Activated CD8-positive, alpha-beta memory T cell treated with anti-CD3 and anti-CD28 coated beads, Interleukin-2, amount 50 U/mL, for 4 hours (primary cell): ENCODE results near the gene TSPAN9.

Experiments
- DNase-seq: peaks from one replicate; pipeline ENCODE4 v3.0.0-alpha.2; 2020

TSPAN9 gene

DNA sequence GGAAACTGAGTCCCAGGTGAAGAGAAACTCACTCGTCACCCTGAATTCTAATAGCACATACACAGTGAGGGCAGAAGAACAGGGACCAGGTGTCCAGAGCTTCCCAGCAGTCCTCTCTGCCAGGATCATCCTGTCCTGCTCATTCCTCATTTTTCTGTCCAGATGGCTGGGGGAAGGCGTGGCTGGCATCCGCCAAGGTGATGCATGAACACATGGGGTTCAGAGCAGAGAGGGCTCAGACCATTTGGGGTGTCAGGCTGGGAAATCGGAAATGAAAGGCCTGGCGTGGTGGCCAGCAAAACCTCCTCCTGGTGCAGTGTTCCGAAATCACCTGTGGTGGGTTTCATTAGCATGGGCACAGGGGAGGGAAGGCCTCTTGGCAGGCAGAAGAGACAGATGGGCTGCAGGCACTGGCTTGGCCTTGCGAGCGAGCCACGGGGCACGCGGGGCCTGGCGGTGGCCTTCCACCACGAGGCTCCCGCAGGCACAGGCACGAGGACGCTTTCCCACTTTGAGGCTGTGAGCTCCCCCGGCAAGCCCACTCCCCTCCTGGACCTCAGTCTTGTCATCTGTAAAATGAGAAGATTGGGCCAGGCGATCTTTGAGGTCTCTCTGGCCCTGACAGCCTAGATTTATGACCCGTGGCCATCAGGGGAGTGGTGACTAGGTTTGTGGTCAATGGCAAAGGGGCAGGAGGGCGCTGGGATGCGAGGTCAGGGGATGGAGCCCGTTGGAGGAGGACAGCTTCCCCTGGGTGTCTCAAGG lies 68.5 kb downstream of the TSPAN9 start:
- no peak for DNase-seq

DNA sequence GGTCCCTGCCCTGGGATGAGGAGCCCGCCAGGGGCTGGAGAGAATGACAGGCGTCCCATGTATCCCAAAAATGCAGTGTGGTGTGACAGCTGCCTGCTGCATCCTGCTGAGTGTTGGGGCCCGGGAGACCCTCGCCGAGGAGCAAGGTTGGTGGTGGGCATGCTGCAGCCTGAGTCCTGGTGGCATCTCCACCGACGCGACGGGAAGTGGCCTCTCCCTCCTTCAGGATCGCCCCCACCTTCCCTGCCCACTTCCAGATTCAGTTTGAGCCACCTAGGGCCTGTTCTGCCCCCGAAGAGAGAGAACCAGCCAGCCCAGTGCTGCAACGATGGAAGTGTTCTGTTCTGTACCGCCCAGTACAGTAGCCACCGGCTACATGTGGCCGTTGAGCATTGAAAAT lies 70.1 kb downstream of the TSPAN9 start:
- no peak for DNase-seq

DNA sequence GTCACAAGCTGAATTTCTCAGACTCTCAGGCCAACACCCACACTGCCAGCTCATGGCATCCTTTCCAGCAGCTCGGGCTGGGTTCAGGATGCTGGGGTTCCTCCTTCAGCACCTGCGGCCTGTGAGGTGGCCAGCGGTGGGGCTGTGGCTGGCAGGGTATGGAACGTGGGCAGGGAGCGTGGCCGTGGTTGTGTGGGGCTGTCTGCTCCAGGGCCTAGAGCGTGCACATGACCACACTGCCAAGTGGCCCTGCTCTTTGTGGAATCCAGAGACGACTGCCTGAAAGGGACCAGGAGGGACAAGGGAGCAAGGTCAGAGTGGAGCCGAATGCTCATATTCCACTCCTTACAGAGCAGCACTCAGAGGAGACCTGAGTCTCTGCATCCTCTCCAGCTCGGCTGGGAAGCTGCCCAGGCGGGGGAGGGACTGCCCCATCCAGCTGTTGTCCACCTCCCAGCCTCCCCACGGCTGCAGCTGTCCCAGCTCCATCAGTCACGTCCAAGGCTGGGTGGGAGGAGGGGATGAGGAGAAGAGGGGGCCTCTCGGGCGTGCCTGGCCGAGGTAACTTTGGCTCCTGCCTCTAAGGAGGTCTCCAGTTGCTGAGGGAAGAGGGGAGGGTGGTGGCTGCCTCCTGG lies 71.3 kb downstream of the TSPAN9 start:
- DNase-seq, result no peak

DNA sequence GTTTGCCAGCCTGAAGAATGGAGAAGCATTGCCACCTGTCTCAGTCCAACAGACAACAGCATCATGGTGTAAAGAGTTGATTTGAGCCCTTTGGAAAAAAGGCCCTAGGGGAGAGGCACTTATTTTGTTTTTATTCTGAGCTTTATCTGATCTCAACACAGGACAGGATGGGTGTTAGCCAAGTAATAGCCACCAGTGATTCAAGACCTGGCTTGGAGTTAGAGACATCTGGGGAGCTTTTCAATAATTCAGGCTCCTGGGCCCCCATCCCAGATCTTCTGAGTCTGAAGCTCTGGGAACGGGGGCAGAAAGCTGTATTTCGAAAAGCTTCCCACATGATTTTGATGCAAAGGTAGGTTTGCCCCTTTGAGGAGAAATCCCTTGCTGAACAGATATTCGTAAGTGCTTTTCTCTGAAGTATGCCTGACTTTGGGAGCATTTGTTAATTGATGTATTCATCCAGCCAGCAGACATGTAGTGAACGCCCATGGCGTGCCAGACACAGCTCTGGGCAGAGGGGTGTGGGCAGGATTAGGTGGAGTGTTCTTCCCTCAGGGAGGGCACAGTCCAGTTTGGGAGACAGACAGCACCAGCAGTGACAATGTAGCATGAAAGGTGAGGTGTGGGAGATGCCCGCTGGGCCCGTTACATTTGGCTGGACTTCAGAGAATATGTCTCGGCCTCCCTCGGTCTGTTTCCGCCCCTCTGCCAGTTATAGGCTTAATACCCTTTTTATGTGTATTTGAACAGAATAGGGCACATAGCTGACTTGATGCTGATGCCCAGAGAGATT lies 72.5 kb downstream of the TSPAN9 start:
- no peak for DNase-seq

DNA sequence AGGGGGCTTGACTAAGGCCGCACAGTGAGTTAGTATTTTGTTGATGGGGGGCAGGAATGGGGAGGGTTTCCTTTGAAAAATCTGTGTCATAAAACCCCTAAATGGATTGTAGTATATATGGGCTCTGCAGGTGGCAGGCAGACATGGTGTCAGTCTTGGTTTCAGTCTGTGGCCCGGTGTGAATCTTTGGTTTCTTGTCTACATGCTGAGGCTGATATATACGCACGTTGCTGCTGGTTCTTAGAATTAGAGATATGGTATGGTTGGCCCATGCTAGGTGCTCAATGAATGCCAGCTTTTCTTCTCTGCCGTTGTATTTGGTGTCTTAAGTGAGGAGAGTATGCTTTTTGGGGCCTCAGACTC lies 73.1 kb downstream of the TSPAN9 start:
- DNase-seq, result no peak

DNA sequence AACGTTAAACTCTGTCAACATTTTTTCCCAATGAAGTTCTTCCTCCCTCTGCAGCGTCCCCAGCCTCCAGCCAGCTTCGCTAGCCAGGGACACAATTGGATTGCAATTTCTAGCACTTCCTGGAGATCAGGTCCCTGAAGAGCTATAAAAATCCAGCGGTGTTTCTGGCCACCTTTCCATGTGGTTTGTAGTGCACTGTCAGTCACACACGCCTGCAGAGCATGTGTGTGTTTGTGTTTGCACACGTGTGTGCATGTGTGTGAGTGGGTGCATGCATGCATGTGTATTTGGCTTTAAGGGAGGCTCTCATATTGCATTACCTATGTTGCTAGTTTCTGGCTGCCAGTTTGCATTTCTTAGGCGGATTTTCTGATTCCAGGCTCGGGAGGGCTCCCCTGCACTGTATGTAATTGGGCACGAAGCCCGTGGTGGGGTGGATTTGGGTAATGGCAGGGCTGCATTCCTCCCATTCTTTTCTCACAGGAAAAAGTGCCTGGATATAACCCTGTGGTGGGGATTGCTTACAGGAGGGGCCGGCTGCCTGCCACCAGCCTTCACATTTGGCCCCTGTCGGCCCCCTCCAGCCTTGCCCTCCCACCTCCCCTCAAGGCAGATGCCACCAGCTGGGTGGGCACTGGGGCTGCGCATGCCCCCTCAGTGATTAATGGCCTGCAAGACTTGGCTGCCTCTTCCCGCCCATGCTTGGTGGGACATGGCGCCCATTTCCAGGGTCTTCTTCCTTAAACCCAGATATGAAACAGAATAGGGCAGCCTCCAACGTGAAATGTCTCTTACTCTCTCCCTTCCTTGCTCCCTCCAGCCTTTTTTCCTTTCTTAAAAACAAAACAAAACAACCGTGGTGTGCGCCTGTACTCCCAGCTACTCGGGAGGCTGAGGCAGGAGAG lies 74.0 kb downstream of the TSPAN9 start:
- DNase-seq, result no peak

DNA sequence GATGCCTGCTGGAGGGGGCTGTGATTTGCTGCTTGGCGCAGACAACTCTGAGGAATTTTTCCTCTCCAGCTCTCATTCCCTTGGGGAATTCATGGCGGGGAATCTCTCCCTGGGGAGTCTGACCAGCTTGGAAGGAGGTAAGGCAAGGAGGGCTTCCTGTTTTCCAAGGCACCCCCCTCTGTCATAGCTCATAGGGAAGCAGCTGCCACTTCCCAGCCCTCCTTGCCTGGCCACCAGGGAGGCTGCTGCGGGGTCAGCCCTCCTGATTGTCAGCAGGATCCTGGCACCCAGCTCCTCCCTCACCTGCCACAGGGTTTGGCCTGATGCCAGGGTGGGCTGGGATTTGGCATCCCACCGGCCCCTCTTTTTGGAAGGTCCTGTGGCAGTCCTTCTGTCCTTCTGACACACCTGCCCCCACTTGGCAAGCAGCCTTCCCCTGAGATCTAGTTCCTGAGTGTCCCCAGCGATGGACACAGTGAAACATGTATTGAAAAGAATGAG lies 74.9 kb downstream of the TSPAN9 start:
- DNase-seq, result no peak

DNA sequence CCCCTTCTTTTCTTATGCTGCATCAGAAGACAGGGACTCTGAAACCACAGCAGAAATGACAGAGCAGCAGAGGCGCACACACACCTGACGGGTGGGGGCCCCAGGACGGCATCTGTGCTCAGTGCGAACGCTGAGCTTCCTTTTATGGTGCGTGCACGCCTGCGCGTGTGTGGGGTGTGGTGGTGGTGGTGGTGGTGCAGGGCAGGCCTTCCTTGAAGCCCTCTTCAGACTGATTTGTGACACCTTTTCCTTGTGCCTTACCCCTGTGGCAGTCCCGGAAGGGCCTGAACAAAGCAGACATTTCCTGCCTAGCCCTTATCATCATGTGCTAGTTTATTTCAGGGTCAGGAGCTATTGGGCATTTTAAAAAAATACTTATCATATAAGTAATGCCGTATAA lies 75.7 kb downstream of the TSPAN9 start:
- no peak for DNase-seq

DNA sequence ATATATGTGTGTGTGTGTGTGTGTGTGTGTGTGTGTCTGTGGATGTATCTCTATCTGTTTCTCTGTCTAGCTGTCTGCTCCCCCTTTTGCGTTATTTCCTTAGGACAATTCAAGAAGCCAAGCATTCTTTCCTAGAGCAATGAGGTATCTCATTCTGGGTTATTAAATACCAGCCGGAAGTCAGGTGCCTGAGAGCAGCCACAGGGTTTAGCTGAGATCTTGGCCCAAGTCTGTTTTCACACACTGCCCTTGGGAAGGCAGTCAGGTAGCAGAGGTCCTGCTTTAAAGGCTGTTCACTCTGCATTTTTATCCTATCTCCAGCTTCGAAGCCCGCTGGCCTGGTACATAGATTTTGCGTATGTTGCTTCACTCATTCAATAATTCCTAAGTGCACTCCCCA lies 76.8 kb downstream of the TSPAN9 start:
- DNase-seq, result no peak

DNA sequence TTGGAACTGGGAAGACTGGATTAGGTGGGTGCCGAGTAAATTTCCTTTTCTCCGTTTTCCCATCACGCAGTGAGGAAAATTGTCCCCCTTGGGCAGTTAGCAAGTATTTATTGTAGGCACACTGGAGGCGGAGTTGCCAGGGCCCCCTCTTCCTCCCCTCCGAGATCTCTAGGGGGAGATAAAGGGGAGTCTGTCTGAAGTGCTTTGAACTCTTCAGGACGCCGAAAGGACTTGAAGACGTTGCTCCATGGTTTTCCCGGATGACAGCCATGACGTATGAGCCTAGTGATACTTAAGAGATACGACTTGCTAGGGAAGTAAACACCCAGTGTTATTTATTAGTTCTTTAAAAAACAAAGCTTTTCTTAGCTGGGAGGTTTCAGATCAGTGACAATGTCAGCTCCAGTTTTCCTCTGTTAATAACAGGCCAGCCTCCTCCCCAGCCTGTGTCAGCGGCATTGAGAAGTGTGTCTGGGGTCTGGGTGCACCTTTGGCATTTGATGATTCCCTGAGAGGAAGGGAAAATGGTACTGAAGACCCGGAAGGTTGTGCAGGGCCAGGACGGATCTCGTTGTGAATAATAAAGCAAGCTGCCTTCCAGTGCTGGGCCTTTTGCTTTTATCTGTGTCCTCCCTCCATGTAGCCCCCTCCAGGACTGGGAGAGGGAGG lies 78.7 kb downstream of the TSPAN9 start:
- no peak for DNase-seq

DNA sequence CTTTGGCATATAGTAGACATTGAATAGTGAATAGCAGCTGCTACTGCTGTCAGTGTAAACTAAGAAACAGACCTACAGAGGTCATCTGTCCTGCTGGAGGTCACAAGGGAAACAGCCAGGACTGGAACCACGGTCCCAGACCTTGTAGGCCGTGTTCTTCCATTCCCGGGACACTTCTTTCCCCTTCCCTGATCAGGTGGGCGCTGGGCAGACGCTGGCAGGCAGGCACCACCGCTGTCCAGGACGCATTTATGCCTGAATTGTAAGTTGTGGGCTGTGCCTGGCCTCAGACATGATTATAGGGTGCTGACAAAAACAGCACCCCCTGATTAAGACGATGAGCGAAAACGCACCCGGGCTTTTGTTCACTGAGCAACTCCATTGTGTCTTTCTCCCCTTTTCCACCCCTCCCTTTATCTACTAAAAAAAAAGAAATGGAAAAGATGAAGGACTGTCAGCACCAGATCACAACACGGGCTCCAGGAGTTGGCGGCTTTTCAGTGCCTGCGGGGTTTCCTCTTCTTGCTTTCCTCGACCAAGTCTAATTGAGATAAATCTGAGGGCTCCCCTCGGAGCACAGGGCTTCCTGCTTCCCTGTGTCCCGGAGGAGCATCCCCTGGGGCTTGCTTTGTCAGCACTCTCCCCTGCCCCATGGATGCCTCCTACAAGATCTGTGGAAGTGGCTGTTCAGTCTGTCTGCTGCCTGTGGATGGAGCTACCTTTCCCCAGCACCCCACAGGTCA lies 80.6 kb downstream of the TSPAN9 start:
- no peak for DNase-seq

DNA sequence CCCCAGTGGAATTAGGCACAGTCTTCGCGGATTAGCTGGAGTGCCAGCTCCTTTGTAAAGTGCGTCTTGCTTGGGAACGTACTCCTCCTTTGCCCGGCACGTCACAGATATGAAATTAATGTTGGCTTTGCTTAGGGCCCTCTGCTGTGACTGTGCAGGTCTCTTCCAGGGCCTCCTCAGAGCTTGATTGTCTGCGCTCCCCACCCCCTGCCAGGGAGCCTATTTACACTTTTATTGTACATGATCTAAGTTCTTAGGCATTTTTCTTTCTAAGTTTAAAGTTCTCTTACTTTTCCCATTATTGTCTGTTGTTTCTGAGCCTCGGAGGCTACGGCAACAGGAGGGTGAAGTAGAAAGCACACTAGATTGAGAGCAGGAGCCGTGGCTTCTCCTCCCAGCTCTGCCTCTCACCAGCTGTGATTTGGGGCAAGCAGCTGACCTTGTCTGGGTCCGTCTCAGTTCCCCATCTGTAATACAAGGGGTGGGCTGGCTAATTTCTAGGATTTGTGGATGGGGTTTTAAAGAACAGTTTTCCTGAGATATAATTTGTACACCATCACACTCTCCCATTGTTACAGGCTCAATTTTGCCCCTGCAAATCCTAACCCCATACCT lies 81.8 kb downstream of the TSPAN9 start:
- DNase-seq, result no peak

DNA sequence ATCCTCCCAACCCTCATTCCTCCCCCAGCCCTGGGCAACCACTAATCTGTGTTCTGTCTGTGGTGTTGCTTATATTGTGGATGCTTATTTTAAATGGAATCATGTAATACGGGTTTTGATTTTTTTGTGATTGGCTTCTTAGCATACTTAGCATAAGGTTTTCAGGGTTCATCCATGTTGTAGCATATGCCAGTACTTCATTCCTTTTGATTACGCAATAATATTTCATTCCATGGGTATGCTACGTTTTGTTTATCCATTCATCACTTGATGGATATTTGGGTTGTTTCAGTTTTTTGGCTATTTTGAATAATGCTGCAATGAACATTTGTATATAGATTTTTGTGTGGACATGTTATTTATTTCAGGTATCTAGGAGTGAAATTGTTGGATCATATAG lies 82.9 kb downstream of the TSPAN9 start:
- DNase-seq, result no peak

DNA sequence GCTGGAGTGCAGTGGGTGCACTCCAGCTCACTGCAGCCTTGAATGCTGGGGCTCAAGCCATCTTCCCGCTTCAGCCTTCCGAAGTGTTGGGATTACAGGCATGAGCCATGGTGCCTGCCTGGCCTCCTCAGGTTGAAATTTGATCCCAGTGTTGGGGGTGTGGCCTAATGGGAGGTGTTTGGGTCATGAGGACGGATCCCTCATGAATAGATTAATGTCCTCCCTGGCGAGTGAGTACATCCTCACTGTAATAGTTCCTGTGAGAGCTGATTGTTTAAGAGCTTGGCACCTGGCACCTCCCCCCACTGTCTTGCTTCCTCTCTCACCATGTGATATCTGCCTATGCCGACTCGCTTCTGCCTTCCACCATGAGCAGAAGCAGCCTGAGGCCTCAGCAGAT lies 84.7 kb downstream of the TSPAN9 start:
- no peak for DNase-seq

DNA sequence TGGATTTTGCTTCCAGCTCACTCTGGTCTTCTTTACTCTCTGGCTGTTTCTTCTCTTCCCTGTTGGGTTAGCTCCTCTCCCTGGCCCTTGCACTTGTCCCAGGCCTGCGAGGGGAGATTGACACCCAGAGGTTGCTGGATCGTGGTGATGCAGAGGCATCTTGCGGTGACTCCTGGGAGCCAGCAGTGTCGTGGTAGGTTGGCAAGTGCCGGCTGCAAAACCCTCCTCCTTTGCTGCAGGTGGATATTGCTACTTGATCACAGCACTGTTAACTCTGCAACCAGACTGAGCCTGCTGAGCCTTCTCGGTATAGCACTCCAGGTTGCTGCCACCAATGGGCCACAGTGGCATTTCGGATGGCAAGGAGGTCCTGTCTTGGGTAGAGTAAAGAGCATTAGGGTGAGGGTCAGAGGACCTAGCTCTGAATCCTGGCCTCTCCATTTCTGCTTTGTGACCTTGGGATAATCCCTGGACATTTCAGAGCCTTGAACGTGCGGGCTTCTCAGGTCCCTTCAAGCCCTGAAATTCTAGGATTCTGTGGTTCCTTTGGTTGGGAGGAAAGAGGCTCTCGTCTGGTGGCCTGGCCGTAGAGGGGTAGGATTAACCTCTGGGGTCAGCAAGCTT lies 87.4 kb downstream of the TSPAN9 start:
- no peak for DNase-seq

DNA sequence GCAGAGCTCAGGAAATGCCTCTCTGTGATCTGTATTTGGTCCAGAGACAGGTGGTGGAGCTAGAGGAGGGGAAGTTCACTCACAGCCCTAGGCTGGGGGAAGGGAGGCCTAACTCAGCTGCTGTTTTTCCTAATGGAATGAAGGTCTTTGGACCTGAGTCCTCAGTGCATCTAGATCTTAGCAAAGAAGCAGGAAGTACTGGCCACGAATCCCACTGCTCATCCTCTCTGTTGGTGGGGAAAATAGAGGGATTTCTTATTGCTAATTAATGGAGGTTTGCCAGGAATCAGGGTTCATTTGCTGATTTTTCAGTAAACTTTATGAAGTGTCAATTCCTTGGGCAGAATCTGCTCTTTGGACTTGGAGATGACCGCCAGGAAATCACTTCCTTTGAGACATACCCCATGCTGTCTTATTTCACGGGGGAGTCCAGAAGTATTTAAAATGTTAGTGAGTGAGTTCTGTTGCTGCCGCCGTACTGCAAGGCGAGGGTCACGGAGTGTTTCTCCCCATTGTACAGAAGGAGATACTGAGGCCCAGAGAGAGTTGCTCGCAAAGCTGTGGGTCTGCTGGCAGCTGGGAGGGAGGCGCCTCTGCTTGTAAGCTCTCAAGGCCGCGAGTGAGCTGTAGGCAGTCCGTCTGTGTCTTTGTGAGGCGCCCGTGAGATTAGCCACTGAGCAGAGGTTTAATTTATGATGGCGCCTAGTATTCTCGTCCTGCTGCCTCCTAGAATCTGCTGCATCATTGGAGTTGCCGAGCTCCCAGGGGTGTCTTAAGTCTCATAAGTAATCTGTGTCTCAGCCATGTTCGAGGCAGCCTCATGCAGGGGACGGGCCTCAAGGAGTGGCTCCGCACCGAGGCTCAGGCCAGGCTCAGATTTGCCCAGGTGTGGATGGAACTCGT lies 88.2 kb downstream of the TSPAN9 start:
- no peak for DNase-seq

DNA sequence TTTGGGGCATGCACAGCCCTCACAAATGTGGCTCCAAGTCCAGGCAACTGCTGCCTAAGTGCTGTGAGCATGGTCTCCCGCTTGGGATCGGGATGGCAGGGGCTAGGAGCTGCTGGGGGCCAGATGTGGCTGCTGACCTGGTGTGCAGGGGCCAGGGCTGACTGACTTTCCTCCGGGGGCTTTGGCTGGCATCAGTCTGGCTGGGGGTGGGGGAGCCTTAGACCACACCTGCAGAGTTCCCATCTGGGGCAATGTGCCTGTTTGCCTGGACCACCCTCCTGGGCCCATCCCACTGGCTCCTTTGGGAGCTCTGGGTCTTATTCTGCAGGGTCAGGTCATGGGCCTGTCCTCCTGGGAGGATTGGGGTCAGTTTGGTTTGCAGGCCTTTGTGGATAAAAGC lies 90.5 kb downstream of the TSPAN9 start:
- DNase-seq, result no peak

DNA sequence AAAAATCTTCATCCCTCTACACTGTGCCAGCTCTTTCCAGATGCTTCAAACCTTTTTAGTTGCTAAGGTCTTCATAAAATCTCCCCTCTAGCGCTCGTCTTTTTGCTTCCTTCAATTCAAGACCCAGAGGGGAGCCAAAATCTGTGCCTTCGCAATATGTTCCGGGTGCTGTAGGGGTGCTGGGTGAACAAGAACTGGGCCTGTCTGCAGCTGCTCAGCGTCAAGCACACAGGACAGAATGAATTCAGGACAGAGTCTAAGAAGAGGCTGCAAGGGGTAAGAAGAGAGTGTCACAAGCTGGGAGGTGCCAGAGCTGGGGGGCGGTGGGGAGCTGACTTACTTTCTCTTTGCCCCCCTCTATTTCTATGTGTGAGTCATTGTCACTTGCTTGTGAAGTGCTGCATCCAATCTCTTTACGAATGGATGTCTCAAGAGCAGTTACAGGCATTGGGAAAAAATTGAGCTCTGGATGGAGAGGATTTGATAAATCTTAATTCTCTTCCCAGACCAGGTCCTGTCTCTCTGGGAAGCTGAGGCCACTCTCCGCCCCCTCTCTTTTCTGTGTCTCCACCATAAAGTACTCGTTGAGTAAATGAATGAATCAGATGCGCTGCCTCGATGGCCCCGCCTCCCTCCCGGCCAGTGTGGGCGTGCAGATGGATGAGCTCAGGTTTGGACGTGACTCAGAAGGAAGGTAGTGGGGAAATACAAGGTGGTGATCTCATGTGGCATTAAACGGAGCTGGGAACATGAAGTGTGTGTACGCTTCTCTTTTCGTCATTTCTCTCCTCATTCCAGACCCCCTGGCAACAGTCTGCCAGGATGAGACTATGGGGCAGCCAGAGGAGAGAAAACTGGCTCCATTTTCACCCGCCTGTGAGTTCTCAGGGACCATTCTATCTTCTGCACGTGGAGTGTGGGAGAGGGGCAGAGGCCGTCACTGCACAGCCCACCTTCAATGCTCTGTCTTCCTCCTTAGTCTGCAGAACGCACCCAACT lies 91.3 kb downstream of the TSPAN9 start:
- no peak for DNase-seq
